Measurements from ENCODE around the gene GFOD1. TPM values are rescaled to one million over a fixed set of nuclear protein-coding genes. Genes with fewer than 3 reads are reported as not detected.
A peak's percentile ranks its signal among the peaks of the same experiment; 100 is the strongest.

GFOD1 gene
- total RNA-seq, 6 experiments from 2014 or later, result 2.3 to 4.7 (median 2.9) TPM

GRCh38 chr6:13364842-13365241 is 122.6 kb downstream of the GFOD1 start:
- H3K4me3 Mint-ChIP-seq, result no peak overlapping the region
- no peaks in the 10 kb centered on the region for H3K9me3 Mint-ChIP-seq
- no peak overlapping the region for H3K27ac Mint-ChIP-seq
- no peak for TF ChIP-seq CTCF (IDR thresholded peaks at IDR 0.05)
- no peaks in the 10 kb centered on the region for H3K36me3 Mint-ChIP-seq (ENCODE audit: low read depth)
- DNase-seq, result no peak
- H3K4me1 Mint-ChIP-seq (ENCODE audit: low read depth), result peaks cover 51% of the 10 kb centered on the region
- H3K27me3 Mint-ChIP-seq (ENCODE audit: insufficient read depth), result no peaks in the 10 kb centered on the region; the same call in 1 of the 2 replicates

- Mint-ChIP-seq H3K27ac (peak overlapping the region; percentile 81), H3K4me1 (ENCODE audit: low read depth) (peaks cover 38% of the 10 kb centered on the region), H3K27me3 (ENCODE audit: insufficient read depth) (peaks cover 3% of the 10 kb centered on the region), H3K36me3 (ENCODE audit: low read depth) (no peaks in the 10 kb centered on the region), H3K9me3 (no peaks in the 10 kb centered on the region), H3K4me3 (no peak overlapping the region)
- DNase-seq, result peak; percentile 86
- no peak for TF ChIP-seq CTCF (IDR thresholded peaks at IDR 0.05)
Observed at GRCh38 chr6:13362412-13362811, 125.0 kb downstream of the GFOD1 start.

GRCh38 chr6:13360671-13361540 is 126.5 kb downstream of the GFOD1 start:
- DNase-seq, result no peak
- no peak overlapping the region for H3K4me3 Mint-ChIP-seq
- H3K9me3 Mint-ChIP-seq, result no peaks in the 10 kb centered on the region
- no peak overlapping the region for H3K27ac Mint-ChIP-seq
- H3K4me1 Mint-ChIP-seq (ENCODE audit: low read depth), result peaks cover 51% of the 10 kb centered on the region
- peaks cover 3% of the 10 kb centered on the region for H3K27me3 Mint-ChIP-seq (ENCODE audit: insufficient read depth)
- H3K36me3 Mint-ChIP-seq (ENCODE audit: low read depth), result no peaks in the 10 kb centered on the region
- TF ChIP-seq CTCF (IDR thresholded peaks at IDR 0.05), result no peak

- Mint-ChIP-seq H3K4me1 (ENCODE audit: low read depth) (peaks cover 67% of the 10 kb centered on the region), H3K27ac (no peak overlapping the region), H3K27me3 (ENCODE audit: insufficient read depth) (peaks cover 3% of the 10 kb centered on the region), H3K36me3 (ENCODE audit: low read depth) (no peaks in the 10 kb centered on the region), H3K9me3 (no peaks in the 10 kb centered on the region), H3K4me3 (no peak overlapping the region)
- no peak for TF ChIP-seq CTCF (IDR thresholded peaks at IDR 0.05)
- DNase-seq, result no peak
Observed at GRCh38 chr6:13359287-13359686, 128.1 kb downstream of the GFOD1 start.

DNA sequence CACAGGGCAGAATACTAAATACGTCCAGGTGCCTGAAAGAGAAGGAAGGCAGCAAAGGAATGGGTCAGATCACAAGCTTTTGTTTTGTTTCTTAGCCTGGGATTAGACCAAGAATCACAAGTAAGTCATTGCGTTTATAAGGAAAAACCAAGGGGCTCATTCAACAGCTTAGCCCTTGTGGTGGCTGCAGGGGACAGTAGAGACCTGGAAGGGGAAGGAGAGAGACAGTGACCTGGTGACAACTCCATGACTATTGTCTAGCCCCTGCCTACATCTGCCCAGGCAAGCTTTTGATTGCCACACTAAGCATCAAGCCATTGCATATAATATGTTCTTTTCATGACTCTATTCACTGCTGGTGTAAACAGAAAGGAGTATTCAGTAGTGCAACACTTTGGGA is 128.9 kb downstream of the GFOD1 start:
- H3K27ac Mint-ChIP-seq, result no peak overlapping the region
- peaks cover 75% of the 10 kb centered on the region for H3K4me1 Mint-ChIP-seq (ENCODE audit: low read depth)
- H3K36me3 Mint-ChIP-seq (ENCODE audit: low read depth), result no peaks in the 10 kb centered on the region
- TF ChIP-seq CTCF (IDR thresholded peaks at IDR 0.05), result no peak
- H3K9me3 Mint-ChIP-seq, result no peaks in the 10 kb centered on the region
- H3K27me3 Mint-ChIP-seq (ENCODE audit: insufficient read depth), result peaks cover 3% of the 10 kb centered on the region
- no peak for DNase-seq
- H3K4me3 Mint-ChIP-seq, result no peak overlapping the region
